Hematopoietic multipotent progenitor cell treated with erythropoietin and hydrocortisone succinate and interleukin-3 and kit ligand, for 17 days (in vitro differentiated cells): ENCODE measurements around the gene PBX1.

Experiments used
- DNase-seq: peaks from one replicate; pipeline ENCODE4 v3.0.0-alpha.2; 2015; ENCODE audit warnings: low spot score

Gene PBX1

DNA sequence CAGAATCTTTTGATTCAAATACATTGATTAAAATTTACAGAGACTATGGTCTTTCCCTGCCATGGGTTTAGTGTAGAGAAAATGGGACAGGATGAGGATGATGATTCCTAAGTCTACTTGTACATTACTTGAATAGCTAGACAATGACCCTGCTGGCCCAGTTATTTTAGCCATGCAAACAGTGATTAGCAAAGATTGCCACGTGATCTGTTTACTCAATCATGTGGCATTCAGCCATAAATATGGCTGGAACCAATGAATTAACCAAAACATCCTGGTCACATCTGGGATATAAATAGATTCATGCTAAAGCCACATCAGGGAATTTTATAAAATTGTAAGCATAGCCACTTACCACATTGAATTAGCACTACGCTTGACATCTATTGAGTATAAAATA, 167.3 kb downstream of the PBX1 start:
- no peak for DNase-seq

DNA sequence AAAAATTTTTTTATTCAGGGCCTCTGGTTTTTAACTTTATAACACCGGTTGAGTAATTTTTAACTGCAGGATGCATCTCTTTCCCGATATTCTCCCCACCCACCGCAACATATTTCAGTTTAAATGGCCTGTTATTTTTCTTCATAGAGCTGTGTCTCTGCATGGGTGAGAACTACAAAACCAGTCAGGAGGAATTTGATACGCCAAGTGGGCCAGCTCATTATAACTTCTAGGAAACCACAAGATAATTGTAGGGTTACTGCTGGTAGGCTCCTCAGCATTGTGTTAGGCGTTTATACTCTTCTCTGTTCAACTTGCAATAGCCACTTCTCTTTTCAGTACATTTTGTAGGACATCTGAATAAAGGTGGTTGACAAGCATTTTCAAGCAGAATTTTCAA, 169.7 kb downstream of the PBX1 start:
- no peak for DNase-seq

GRCh38 chr1:164731161-164731876, 172.3 kb downstream of the PBX1 start:
- DNase-seq: no peak

- no peak for DNase-seq
Observed at GRCh38 chr1:164733070-164733469, 174.1 kb downstream of the PBX1 start.

DNA sequence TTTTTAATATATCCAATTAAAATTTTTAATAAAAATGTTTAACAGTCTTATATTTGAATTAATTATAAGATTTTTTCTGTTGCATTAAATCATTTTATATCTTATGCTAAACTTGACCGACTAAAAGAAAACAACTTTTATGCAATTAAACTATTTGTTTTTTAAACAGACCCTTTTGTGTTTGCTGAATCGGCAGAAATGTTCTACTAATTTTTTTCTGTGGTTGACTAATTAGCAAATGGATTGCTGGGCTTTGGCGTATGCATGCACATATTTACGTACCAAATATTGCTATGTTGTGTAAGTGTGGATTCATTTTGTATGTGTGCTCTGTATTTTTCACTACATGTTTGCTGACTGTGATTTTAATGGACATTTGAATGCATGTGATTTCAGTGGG, 174.8 kb downstream of the PBX1 start:
- no peak for DNase-seq

DNA sequence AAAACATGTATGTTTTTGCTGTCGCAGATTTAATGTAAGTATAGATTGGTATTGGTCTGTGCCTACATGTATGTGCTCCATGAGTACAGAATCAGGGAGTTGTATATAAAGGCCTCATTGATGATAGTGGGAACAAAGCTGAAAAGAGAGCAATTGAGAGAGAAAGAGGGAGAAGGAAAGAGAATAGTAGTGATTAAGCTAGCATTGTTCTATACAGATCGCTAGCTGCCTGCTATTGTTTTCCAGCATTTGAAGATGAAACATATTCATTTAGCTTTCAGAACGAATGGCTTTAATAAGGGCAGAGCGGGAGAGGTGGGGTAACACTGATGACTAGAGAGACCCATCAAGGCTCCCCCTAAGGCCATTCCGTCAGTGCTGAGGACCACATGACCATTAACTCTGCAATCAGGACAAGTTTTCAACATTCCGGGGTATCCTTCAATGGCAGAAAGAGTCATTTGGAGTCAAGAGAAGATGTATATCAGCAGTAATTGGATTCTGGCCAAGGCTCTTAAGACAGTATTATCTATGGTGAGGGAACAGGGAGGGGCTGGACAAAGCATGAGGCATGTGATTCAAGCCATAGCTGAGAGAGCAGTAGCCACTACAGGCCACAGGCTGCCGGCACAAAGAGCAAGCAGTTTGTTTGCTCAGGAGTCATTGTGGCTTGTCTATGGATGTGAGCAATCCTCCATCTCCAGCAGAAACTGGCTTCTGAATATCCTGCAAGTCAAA, 176.5 kb downstream of the PBX1 start:
- no peak for DNase-seq

DNA sequence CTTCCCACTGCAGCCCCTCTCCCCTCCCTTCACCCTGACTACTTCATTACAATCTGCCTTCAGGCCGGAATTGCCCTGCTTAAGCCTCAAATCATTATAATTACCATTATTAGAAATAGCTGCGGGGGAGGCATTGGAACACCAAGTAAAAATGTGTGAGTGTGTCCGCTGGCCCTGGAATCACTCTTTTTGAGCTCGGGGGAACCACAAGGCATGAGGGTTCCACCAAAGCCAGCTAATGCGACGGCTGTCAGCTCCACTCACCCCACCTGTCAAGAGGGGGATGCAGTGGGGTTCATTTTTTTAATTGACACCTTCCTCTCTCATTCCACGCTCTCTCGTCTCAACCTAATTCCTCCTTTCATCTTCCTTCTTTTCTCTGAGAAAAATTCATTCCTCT, 177.2 kb downstream of the PBX1 start:
- no peak for DNase-seq

DNA sequence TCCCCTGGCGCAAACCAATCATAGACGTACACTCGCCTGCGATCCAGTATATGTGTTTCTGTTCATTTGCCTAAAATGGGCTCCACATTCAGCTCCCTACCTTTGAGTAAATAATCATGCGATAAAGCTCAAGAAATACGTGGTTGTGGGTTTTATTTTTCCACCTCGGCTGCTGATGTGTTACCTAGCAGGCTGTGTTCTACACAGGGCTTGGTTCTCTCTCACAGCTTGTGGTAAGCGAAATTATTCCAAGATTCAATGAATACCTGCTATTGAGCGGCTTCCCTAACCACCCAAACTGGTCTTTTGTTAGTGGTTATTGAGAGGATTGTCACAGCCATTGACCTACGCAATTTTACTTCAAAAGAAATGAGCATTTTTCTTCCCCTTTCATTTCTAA, 180.2 kb downstream of the PBX1 start:
- DNase-seq: no peak

- DNase-seq: no peak
Observed at GRCh38 chr1:164740000-164740526, 181.1 kb downstream of the PBX1 start.

- no peak for DNase-seq
Observed at GRCh38 chr1:164742745-164743144, 183.8 kb downstream of the PBX1 start.

DNA sequence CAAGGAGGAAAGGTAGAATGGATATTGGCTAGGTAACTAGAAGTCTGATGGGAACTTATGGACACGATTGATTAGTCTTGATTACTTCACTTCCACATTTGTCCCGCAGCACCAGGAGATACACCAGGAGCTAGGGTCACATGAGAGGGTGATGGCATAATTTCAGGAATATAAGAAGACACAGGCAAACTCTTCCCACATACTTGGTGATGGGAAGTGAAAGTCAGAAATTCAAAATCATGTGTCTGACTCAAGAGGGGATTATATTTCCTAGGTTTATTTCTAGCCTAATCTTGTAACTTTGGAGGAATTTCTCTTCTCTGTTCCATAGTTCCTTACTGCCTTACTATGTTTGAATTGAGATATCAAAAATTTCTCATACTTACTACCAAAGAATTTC, 185.0 kb downstream of the PBX1 start:
- no peak for DNase-seq

- DNase-seq: no peak
Observed at GRCh38 chr1:164745736-164746135, 186.8 kb downstream of the PBX1 start.

DNA sequence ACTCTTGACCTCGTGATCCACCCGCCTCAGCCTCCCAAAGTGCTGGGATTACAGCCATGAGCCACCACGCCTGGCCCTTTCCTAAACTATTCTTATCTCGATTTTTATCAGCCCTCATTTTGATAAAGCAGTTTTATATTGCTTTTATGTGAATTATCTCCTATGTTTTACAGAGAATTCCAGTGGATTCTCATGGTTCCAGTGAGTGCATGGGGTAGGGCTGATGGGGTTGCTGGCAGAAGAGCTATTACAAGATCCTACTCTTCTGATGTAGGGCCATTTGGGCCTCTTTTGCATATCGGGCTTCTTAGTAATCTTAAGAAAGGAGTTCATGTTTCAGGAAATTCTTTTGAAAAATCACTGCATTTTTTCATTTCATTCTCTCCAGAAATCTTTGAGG, 187.6 kb downstream of the PBX1 start:
- DNase-seq: no peak

GRCh38 chr1:164748253-164748899, 189.4 kb downstream of the PBX1 start:
- DNase-seq: no peak

DNA sequence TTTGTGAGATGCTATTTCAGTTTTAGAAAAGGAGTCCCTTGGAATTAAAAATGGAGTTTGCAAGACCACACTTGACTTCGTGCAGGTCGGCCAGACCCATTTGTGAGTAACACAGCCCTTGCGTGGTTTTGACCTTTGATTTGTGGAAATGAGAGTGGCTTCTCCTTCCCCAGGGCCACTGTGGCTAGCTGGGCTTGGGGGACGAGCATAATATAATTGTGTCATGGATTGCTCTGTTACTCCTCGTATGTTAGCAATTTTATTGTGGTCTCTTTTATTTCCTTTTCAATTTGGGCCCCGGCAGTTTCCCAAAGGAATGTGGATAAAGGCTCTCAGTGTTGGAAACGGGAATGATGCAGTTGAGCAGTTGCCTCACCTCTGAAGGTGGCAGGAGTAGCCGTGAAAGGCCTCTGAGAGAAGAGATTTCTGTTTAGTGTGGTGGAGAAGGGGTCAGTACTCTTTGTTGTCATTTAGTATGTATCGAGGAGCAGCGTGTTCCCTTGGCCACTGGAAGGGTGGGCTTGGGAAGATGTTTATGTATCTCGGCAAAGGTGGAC, 194.6 kb downstream of the PBX1 start:
- no peak for DNase-seq

DNA sequence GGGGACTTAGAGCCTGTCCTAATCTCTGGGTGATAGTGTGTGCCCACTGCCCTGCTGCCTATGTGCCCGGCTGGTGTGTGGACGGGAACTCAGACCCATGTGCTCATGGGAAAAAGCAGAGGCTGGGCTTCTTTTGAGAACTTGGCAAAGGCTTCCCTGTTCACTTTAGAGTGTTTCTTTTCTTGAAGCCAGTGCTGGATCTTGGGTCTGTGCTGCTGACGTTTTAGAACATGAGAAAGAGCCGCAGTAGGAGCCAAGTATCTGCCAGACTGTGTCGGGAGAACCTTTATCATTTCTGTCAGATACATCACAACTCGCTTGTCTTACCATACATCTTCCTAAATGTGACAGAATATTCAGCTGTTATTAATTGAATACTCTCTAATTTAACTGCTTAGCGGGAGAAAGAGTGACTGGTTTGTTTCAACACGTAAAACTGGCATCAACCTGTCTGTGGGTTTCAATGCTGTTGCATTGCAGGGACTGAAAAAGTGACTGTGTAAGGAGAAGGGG, 195.2 kb downstream of the PBX1 start:
- no peak for DNase-seq

DNA sequence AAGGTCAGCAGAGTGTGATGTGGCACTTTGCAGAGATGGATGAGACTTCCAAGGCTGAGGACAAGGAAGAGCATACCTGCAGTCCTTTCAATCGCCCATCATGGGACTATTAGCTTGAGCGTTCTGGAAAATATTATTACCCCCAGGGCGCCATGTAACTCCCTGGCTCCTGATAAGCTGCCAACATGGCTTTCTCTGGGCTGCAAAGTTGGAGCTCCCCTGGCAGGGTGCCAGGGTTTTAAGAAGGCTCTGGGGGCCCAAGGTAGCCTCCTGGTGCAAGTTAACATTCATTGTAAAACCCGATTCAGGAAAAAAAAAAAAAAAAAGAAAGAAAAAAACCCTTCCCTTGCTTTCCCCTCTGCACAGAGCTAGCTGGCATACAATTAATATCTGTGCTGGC, 196.7 kb downstream of the PBX1 start:
- DNase-seq: no peak

DNA sequence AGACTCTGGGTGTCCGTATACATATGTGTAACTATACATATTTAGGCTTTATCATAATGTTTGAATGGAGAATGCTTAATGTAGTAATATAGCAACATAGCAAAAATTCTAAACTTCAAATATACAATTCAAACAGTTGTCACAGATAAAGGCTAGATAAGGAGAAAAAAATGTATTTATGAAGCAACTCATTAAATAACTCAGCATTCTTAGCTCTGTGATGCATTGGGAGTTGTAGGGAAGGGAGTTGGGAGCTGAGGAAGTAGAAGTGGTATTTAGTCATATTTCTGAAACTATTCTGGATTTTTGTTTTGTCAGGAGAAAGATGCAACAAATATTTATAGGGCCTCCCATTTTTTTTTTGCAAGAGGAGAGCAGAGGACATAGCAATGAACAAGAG, 197.8 kb downstream of the PBX1 start:
- DNase-seq: no peak

GRCh38 chr1:164757625-164758024, 198.6 kb downstream of the PBX1 start:
- no peak for DNase-seq

DNA sequence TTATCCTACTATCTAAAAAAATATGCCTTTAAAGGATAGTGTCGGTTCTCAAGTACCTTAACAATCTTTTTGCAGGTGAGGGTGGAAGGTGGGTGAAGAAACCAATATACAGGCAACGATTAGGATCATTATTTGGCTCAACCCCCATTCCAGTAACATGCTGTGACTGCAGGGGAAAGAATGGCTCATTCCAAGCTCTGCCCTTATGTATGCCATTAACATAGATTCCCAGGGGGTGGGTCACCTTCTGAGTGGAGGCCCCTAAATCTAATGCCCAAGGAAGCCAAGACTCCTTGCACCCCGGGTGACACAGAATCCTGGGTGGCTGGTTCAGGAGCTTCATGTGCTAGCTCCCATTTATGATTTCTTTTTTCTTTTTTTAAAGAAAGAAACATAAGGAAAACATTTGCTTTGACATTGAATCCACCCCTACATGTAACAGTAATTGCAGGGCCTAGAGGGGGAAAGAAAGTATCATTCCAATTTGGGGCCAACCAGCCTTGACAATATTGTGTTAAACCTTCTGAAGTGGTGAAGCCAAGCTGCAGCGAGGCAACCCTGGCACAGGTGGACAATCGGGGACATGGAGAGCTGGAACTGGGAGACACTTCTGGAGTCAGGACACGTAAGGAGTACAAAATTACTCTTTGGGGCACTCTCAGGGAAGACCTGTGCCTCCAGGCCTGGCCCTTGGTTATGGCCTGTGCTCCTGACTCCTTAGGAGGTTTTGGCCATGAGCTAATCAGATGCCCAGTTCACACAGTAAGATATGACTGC, 200.3 kb downstream of the PBX1 start:
- DNase-seq: no peak

DNA sequence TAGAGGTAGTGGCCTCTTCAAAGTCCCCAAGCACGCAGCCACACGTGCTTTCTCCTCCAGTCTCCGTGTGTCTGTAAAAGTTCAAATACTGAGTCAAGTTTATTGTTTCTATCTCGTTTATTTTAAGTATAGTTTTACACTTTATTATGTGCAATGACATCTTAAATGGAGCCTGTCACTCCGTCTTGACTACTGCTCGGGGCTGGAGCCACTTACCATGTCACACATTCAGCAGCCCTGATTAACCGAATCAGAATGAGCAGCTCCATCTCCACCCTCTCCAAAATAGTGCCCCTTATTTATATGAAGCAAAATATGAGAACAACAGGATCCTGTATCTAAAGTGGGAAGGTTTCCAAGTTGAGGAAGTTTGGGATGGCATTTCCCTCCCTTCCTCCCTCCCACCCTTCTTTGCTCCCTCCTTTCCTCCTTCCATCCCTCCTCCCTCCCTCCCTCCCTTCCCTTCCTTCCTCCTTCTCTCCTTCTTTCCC, 201.0 kb downstream of the PBX1 start:
- DNase-seq: no peak

- DNase-seq: no peak
Observed at GRCh38 chr1:164760569-164760968, 201.6 kb downstream of the PBX1 start.
